ENCODE results near the gene AMOTL1.
"Not testable (repeated sequence)": the region's sequence is repeated elsewhere in the genome, so short reads cannot be mapped to it uniquely, and the experiment has no call there.

The AMOTL1 gene

DNA sequence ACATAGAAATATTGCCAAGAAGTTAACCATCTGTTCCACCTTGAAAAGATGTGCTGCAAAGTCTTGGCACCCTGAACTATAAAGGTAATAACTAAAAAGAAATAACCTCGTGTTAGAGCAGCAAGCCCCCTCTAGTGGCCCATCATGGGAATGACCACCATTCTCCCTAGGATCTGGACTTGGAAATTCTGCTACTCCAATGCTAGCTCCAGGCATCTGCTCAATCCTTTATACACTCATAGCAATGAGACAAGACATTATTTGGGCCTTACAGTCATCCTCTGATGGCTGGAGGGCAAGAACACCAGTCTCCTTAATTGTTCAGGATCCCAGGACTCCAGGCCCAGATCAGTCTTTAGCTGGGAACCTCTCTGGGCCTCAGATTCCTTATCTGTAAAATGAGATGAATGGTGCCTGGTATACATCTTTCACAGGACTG, 129.2 kb downstream of the AMOTL1 start:
- Histone ChIP-seq H3K4me3 (replicated peaks; ENCODE audit: low read depth, low read length) (no peak overlapping the region), H3K27me3 (replicated peaks; ENCODE audit: control insufficient read depth, insufficient read depth, low read length) (no peaks in the 10 kb centered on the region), H3K36me3 (ENCODE audit: control insufficient read depth, insufficient read depth, low read length) (no peaks in the 10 kb centered on the region)
- no peak for DNase-seq (ENCODE audit: extremely low read depth, insufficient read length)
- TF ChIP-seq, protein P1, sequence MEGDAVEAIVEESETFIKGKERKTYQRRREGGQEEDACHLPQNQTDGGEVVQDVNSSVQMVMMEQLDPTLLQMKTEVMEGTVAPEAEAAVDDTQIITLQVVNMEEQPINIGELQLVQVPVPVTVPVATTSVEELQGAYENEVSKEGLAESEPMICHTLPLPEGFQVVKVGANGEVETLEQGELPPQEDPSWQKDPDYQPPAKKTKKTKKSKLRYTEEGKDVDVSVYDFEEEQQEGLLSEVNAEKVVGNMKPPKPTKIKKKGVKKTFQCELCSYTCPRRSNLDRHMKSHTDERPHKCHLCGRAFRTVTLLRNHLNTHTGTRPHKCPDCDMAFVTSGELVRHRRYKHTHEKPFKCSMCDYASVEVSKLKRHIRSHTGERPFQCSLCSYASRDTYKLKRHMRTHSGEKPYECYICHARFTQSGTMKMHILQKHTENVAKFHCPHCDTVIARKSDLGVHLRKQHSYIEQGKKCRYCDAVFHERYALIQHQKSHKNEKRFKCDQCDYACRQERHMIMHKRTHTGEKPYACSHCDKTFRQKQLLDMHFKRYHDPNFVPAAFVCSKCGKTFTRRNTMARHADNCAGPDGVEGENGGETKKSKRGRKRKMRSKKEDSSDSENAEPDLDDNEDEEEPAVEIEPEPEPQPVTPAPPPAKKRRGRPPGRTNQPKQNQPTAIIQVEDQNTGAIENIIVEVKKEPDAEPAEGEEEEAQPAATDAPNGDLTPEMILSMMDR (IDR thresholded peaks at IDR 0.05; ENCODE audit: insufficient read depth, low read length, poor library complexity, severe bottlenecking): peak; percentile 88

DNA sequence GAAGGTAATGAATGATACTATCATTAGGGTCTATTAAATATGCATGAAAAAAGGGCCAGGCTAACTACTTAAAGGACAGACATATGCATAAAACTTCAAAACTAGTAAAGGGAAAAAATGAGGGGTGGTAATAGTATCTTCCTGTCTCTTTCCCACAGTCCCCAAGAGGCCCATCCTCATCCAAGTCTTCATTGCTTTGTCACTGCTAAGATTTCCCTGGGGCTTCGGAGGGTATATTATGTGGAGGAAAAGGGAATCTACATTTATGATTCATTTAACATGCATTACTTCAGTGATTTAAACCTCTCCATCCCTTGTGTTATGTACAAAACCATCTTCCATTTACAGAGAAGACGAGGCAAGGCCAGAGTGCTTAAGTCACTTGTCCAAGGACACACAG, 139.1 kb downstream of the AMOTL1 start:
- Histone ChIP-seq H3K4me3 (replicated peaks; ENCODE audit: low read depth, low read length) (no peak overlapping the region), H3K27me3 (replicated peaks; ENCODE audit: control insufficient read depth, insufficient read depth, low read length) (no peaks in the 10 kb centered on the region), H3K36me3 (ENCODE audit: control insufficient read depth, insufficient read depth, low read length) (no peaks in the 10 kb centered on the region)
- DNase-seq (ENCODE audit: extremely low read depth, insufficient read length): no peak
- TF ChIP-seq, protein P1 (IDR thresholded peaks at IDR 0.05; ENCODE audit: insufficient read depth, low read length, poor library complexity, severe bottlenecking): no peak

DNA sequence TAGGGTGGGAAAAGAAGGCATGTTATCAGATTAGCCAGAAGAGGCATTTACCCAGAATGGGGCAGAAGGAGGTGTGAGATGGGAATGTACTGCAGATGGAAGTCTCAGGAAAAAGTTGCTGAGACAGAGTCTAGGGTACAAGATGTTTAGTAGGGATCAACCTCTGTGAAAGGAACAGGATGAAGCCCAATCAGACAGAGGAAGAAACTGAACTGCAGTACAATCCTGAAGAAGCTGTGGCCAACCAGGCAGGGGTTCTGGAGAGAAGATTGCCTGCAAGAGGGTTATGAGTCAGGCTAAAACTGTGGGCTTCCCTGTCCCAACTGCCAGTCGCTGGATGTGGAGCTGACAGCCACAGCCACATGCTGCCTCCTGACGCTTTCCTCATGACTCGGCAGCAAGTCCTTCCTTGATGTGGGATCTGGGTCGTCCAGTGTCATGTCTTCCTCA, 141.2 kb downstream of the AMOTL1 start:
- no peak for DNase-seq (ENCODE audit: extremely low read depth, insufficient read length)
- no peaks in the 10 kb centered on the region for H3K27me3 ChIP-seq (replicated peaks; ENCODE audit: control insufficient read depth, insufficient read depth, low read length)
- no peak overlapping the region for H3K4me3 ChIP-seq (replicated peaks; ENCODE audit: low read depth, low read length)
- TF ChIP-seq, protein P1 (IDR thresholded peaks at IDR 0.05; ENCODE audit: insufficient read depth, low read length, poor library complexity, severe bottlenecking): no peak
- H3K36me3 ChIP-seq (ENCODE audit: control insufficient read depth, insufficient read depth, low read length): no peaks in the 10 kb centered on the region

DNA sequence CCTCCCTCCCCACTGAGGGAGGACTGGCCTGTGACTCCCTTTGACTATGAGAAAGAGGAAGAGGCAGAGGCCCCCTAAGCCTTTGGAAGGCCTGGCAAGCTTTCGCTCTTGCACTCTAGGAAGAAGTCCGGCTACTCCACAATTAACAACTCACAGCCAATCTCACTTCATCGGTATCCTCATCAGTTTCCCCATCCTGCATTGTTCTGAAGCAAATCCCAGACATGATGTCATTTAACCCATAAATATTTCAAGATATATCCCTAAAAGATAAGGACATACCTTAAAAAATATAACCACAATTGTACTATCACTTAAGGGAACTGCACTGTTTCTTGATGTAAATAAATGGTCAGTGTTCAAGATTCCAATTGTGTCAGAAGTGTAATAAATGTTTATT, 142.1 kb downstream of the AMOTL1 start:
- DNase-seq (ENCODE audit: extremely low read depth, insufficient read length): no peak
- Histone ChIP-seq H3K36me3 (ENCODE audit: control insufficient read depth, insufficient read depth, low read length) (no peaks in the 10 kb centered on the region), H3K27me3 (replicated peaks; ENCODE audit: control insufficient read depth, insufficient read depth, low read length) (no peaks in the 10 kb centered on the region), H3K4me3 (replicated peaks; ENCODE audit: low read depth, low read length) (no peak overlapping the region)
- TF ChIP-seq, protein P1 (IDR thresholded peaks at IDR 0.05; ENCODE audit: insufficient read depth, low read length, poor library complexity, severe bottlenecking): no peak

DNA sequence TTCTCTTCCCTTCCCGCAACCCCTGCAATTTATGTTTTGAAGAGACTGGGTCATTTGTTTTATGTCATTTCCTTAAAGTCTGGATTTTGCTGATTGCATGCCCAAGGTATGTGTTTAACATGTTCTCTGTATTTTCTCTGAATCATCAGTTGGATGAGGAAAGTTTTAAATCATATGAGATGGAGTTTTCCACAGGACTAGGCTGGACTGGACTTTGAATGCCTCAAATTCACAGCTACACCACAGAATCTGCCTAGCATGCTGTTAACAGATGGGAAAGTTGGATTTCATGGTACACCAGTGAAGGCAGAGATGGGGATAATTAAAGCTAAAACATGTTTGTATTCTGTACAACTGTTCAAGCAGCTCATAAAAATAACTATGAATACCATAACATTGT, 142.6 kb downstream of the AMOTL1 start:
- Histone ChIP-seq H3K4me3 (replicated peaks; ENCODE audit: low read depth, low read length) (no peak overlapping the region), H3K27me3 (replicated peaks; ENCODE audit: control insufficient read depth, insufficient read depth, low read length) (no peaks in the 10 kb centered on the region), H3K36me3 (ENCODE audit: control insufficient read depth, insufficient read depth, low read length) (no peaks in the 10 kb centered on the region)
- no peak for DNase-seq (ENCODE audit: extremely low read depth, insufficient read length)
- TF ChIP-seq, protein P1 (IDR thresholded peaks at IDR 0.05; ENCODE audit: insufficient read depth, low read length, poor library complexity, severe bottlenecking): no peak

DNA sequence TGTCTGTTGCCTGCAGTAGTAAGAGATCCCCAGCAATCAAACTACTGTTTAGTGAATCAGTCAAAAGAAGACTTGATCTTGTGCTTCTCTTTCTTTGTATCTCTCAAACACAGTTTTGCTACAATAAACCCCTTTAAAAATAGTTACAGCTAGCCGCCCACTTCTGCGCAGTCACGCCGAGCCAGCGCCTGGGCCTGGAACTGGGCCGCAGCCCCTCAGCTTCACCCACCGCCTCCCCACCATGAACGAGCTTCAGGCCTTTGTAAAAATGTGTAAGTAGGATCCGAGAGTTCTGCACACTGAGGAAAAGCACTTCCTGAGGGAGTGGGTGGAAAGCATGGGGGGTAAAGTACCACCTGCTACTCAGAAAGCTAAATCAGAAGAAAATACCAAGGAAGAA, 144.7 kb downstream of the AMOTL1 start:
- TF ChIP-seq, protein P1 (IDR thresholded peaks at IDR 0.05; ENCODE audit: insufficient read depth, low read length, poor library complexity, severe bottlenecking): no peak

DNA sequence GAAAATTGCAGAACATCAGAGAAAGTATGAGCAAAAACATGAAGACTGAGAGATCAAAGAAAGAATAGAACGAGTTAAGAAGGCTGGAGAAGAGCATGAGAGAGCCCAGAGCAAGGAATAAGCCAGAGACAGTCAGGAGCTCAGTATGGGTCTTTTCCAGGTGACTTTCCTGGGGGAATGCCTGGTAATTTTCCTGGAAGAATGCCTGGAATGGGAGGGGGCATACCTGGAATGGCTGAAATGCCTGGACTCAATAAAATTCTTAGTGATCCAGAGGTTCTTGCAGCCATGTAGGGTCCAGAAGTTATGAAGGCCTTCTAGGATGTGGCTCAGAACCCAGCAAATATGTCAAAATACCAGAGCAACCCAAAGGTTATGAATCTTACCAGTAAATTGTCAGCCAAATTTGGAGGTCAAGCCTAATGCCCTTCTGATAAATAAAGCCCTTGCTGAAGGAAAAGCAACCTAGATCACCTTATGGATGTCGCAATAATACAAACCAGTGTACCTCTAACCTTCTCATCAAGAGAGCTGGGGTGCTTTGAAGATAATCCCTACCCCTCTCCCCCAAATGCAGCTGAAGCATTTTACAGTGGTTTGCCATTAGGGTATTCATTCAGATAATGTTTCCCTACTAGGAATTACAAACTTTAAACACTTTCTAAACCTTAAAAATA, 145.7 kb downstream of the AMOTL1 start:
- H3K36me3 ChIP-seq (ENCODE audit: control insufficient read depth, insufficient read depth, low read length); DNase-seq (ENCODE audit: extremely low read depth, insufficient read length); H3K27me3 ChIP-seq (replicated peaks; ENCODE audit: control insufficient read depth, insufficient read depth, low read length); H3K4me3 ChIP-seq (replicated peaks; ENCODE audit: low read depth, low read length): not testable (repeated sequence)

More for the DNA sequence above, 144.7 kb downstream of the AMOTL1 start:
- no peak for DNase-seq (ENCODE audit: extremely low read depth, insufficient read length)
- Histone ChIP-seq H3K4me3 (replicated peaks; ENCODE audit: low read depth, low read length) (no peak overlapping the region), H3K36me3 (ENCODE audit: control insufficient read depth, insufficient read depth, low read length) (no peaks in the 10 kb centered on the region), H3K27me3 (replicated peaks; ENCODE audit: control insufficient read depth, insufficient read depth, low read length) (no peaks in the 10 kb centered on the region)

Measured in GM06990 (cell line).